ENCODE measurements around the gene NUCKS1. TPM values are rescaled to one million over a fixed set of nuclear protein-coding genes. Genes with fewer than 3 reads are reported as not detected.
A peak's percentile ranks its signal among the peaks of the same experiment; 100 is the strongest.

NUCKS1 gene
- total RNA-seq, 1 experiment from 2014 or later = 427 TPM

GRCh38 chr1:205714190-205714905 is 35.6 kb downstream of the NUCKS1 start:
- H2BK120ac ChIP-seq (ENCODE audit: low read depth, low read length, poor library complexity, severe bottlenecking) = no peak overlapping the region
- Mint-ChIP-seq H3K4me1 (peaks cover 37% of the 10 kb centered on the region in 2 experiments), H3K27me3 (ENCODE audit: low read depth) (no peaks in the 10 kb centered on the region), H3K36me3 (ENCODE audit: insufficient read depth in 1 of 3, low read depth in 3 of 3) (peaks cover 18 to 45% (median 39%) of the 10 kb centered on the region in 3 experiments; a peak in 6 of 7 replicates), H3K27ac (peak overlapping the region in 2 of 3 experiments; percentile 50 to 88; a peak in 3 of 7 replicates), H3K4me3 (no peak overlapping the region), H3K9me3 (no peaks in the 10 kb centered on the region)
- no peak for DNase-seq
- H4K91ac ChIP-seq (ENCODE audit: insufficient read length, low read depth, low read length) = no peak overlapping the region
- H4K20me1 ChIP-seq (ENCODE audit: control insufficient read depth, insufficient read depth, insufficient read length) = no peaks in the 10 kb centered on the region
- no peak overlapping the region for H3K4ac ChIP-seq (ENCODE audit: low read depth, low read length)
- no CpG with 5 or more reads among the region's 5 CpGs for WGBS (ENCODE audit: extremely low coverage, insufficient read length, low lambda C conversion rate)
- no peak overlapping the region for H2BK15ac ChIP-seq (ENCODE audit: low read depth, low read length)
- no peak overlapping the region for H2BK5ac ChIP-seq (ENCODE audit: insufficient read length, low read length)
- H2BK12ac ChIP-seq (ENCODE audit: insufficient read length, low read depth, low read length) = no peak overlapping the region
- H3K23me2 ChIP-seq (ENCODE audit: insufficient read length, low read depth, low read length, poor library complexity, severe bottlenecking) = no peaks in the 10 kb centered on the region
- H3K56ac ChIP-seq (ENCODE audit: insufficient read length, low read depth, low read length) = no peak overlapping the region
- H3T11ph ChIP-seq (ENCODE audit: low read length) = no peak overlapping the region
- H2AFZ ChIP-seq (ENCODE audit: low read length) = no peak overlapping the region
- H3K9ac ChIP-seq (ENCODE audit: extremely low read depth, insufficient read length, low read length) = no peak overlapping the region
- no peaks in the 10 kb centered on the region for H3K79me1 ChIP-seq (ENCODE audit: insufficient read depth, low read depth, low read length, poor library complexity, severe bottlenecking)
- no peak for TF ChIP-seq CTCF (conservative IDR thresholded peaks at IDR 0.05)
- H3K9me3 ChIP-seq (ENCODE audit: control insufficient read depth, low read depth, low read length) = no peaks in the 10 kb centered on the region
- no peak overlapping the region for H3K4me2 ChIP-seq (ENCODE audit: insufficient read depth, insufficient read length, low read length)
- H3K79me2 ChIP-seq (ENCODE audit: insufficient read depth, low read length) = no peaks in the 10 kb centered on the region
- H3K27ac ChIP-seq (ENCODE audit: insufficient read length, low read depth, low read length) = no peak overlapping the region
- H3K18ac ChIP-seq (ENCODE audit: insufficient read length, low read depth, low read length) = no peak overlapping the region
- H2AK5ac ChIP-seq (ENCODE audit: insufficient read length, low read length) = no peak overlapping the region
- no peaks in the 10 kb centered on the region for H3K4me1 ChIP-seq (ENCODE audit: insufficient read depth, low read length)
- H4K8ac ChIP-seq (replicated peaks; ENCODE audit: insufficient read length, low read depth, low read length) = no peak overlapping the region
- H3K23ac ChIP-seq (ENCODE audit: insufficient read length, low read depth, low read length) = no peak overlapping the region
- no peaks in the 10 kb centered on the region for H3K27me3 ChIP-seq (ENCODE audit: insufficient read depth, low read length)
- no peak overlapping the region for H3K14ac ChIP-seq (ENCODE audit: insufficient read depth, low read length)
- H2BK20ac ChIP-seq (ENCODE audit: low read depth, low read length, poor library complexity, severe bottlenecking) = no peak overlapping the region
- no peak overlapping the region for H4K5ac ChIP-seq (ENCODE audit: insufficient read length, low read depth, low read length)

Data from H9 (cell line).